ENCODE measurements around the gene TMEM205. TPM values are rescaled to one million over a fixed set of nuclear protein-coding genes. Genes with fewer than 3 reads are reported as not detected.

Gene TMEM205
- total and polyA plus RNA-seq, 2 of the 8 experiments (the other 6 are each of a cell fraction or from before 2014, with no cell fraction given) = 73.5 to 423 TPM

- no peak overlapping the region for H2BK120ac ChIP-seq (replicated peaks; ENCODE audit: low read depth, low read length)
- H3K23me2 ChIP-seq (ENCODE audit: low read depth, low read length) = no peaks in the 10 kb centered on the region
- H4K5ac ChIP-seq (ENCODE audit: insufficient read length, low read depth, low read length) = no peak overlapping the region
- ChIA-PET CTCF (ENCODE audit: partially characterized antibody) (interaction anchor here (1.2 to 4.7 kb wide), 14 partner anchors 10 to 151 kb away, joined by 3 to 20 read pairs (median 4); partner anchors contain the start of genes RAB3D and SWSAP1), POLR2A (ENCODE audit: partially characterized antibody) (interaction anchor here (1.3 kb wide), 1 partner anchor 13 kb away, joined by 3 read pairs; no protein-coding TSS in a partner anchor)
- no peak overlapping the region for H3K4me2 ChIP-seq (ENCODE audit: insufficient read depth in 1 of 2, low read depth in 2 of 2, low read length in 2 of 2)
- H3K4me1 ChIP-seq (replicated peaks in 1 of 4; ENCODE audit: control insufficient read depth in 3 of 4, insufficient read depth in 4 of 4, low read length in 3 of 4) = peaks cover 2 to 6% (median 2%) of the 10 kb centered on the region in 4 experiments; a peak in 5 of 7 replicates
- H3K27ac ChIP-seq (ENCODE audit: low read depth, low read length) = no peak overlapping the region
- WGBS, 2 experiments (ENCODE audit: extremely low coverage in 1 of 2, insufficient coverage in 1 of 2, insufficient read length in 1 of 2, insufficient replicate concordance in 2 of 2, low coverage in 1 of 2, low lambda C conversion rate in 2 of 2, missing lambda C conversion rate in 1 of 2) = 92% methylated on average over 4 of the region's 4 CpGs; no CpG with 5 or more reads in 1 of the 2 experiments
- H2AK5ac ChIP-seq (ENCODE audit: low read depth, low read length) = no peak overlapping the region
- H3K4me3 ChIP-seq (ENCODE audit: extremely low read depth in 1 of 4, insufficient read depth in 2 of 4, low read depth in 3 of 4, low read length in 4 of 4) = no peak overlapping the region
- no peaks in the 10 kb centered on the region; a peak in 2 of 7 replicates for H3K27me3 ChIP-seq (replicated peaks in 1 of 4; ENCODE audit: control insufficient read depth in 3 of 4, extremely low read depth in 1 of 4, insufficient read depth in 3 of 4, low read length in 3 of 4)
- no peaks in the 10 kb centered on the region for H4K20me1 ChIP-seq (replicated peaks in 1 of 2; ENCODE audit: control insufficient read depth in 1 of 2, insufficient read depth in 2 of 2, low read length in 2 of 2)
- no peak overlapping the region for H3K14ac ChIP-seq (ENCODE audit: insufficient read length)
- no peak overlapping the region for H3K9ac ChIP-seq (replicated peaks in 1 of 4; ENCODE audit: extremely low read depth in 1 of 4, low read depth in 3 of 4, low read length in 3 of 4)
- no peak overlapping the region for H4K91ac ChIP-seq (replicated peaks; ENCODE audit: insufficient read length, low read length)
- no peak overlapping the region for H2BK5ac ChIP-seq (ENCODE audit: low read depth, low read length)
- H2BK12ac ChIP-seq (ENCODE audit: low read depth, low read length) = 0 out of 2 replicates have a peak overlapping the region, but pooled peaks have one; percentile 39
- no peak overlapping the region for H2BK15ac ChIP-seq (ENCODE audit: low read length)
- no peak overlapping the region for H3K18ac ChIP-seq (ENCODE audit: extremely low read depth, low read length)
- H4K8ac ChIP-seq (ENCODE audit: extremely low read depth, insufficient read depth, low read length) = 0 out of 2 replicates have a peak overlapping the region, but pooled peaks have one; percentile 58
- no peak overlapping the region for H2BK20ac ChIP-seq (ENCODE audit: low read length)
- H3K4ac ChIP-seq (replicated peaks; ENCODE audit: insufficient read length, low read depth, low read length) = no peak overlapping the region
- no peaks in the 10 kb centered on the region for H3K79me2 ChIP-seq (ENCODE audit: control insufficient read depth in 1 of 2, insufficient read depth in 2 of 2, low read length in 2 of 2)
- no peak for DNase-seq (ENCODE audit: low read depth in 1 of 2, low spot score in 2 of 2)
- no peak overlapping the region for H3K56ac ChIP-seq (replicated peaks; ENCODE audit: insufficient read length, low read depth, low read length)
- no peaks in the 10 kb centered on the region for H3K79me1 ChIP-seq (ENCODE audit: low read depth, low read length)
- no peak overlapping the region for H3K23ac ChIP-seq (ENCODE audit: insufficient read length)
- no peak overlapping the region for H2AFZ ChIP-seq (ENCODE audit: low read length)
- FAIRE-seq = no peak
- no peaks in the 10 kb centered on the region for H3K36me3 ChIP-seq (ENCODE audit: control insufficient read depth in 2 of 4, insufficient read depth in 4 of 4, low read length in 3 of 4)
- no peaks in the 10 kb centered on the region for H3K9me3 ChIP-seq (ENCODE audit: insufficient read depth in 2 of 2, low read depth in 1 of 2, low read length in 1 of 2)
- no peak for TF ChIP-seq HDAC2 (IDR thresholded peaks at IDR 0.05; ENCODE audit: borderline replicate concordance in 1 of 2, low read depth in 2 of 2, low read length in 2 of 2)
- TF ChIP-seq TBP (IDR thresholded peaks at IDR 0.05; ENCODE audit: low read depth, low read length) = no peak
- no peak for TF ChIP-seq SP4 (IDR thresholded peaks at IDR 0.05; ENCODE audit: low read length)
- no peak for TF ChIP-seq SRF (IDR thresholded peaks at IDR 0.05; ENCODE audit: low read depth, low read length)
- TF ChIP-seq CEBPB (IDR thresholded peaks at IDR 0.05; ENCODE audit: low read depth, low read length) = no peak
- TF ChIP-seq PHF8 (conservative IDR thresholded peaks at IDR 0.05; ENCODE audit: low read depth, low read length) = no peak
- TF ChIP-seq CBX8 (IDR thresholded peaks at IDR 0.05; ENCODE audit: borderline replicate concordance, low read depth, low read length) = no peak
- TF ChIP-seq BACH1 (IDR thresholded peaks at IDR 0.05; ENCODE audit: low read length) = no peak
- TF ChIP-seq TAF1 (IDR thresholded peaks at IDR 0.05; ENCODE audit: low read depth, low read length) = no peak
- TF ChIP-seq SUZ12 (IDR thresholded peaks at IDR 0.05; ENCODE audit: low read length) = no peak
- TF ChIP-seq CTCF (IDR thresholded peaks at IDR 0.05; ENCODE audit: control extremely low read depth in 1 of 3, insufficient read depth in 1 of 3, low read depth in 1 of 3, low read length in 3 of 3) = no peak
- TF ChIP-seq NRF1 (IDR thresholded peaks at IDR 0.05; ENCODE audit: low read depth, low read length) = no peak
These were observed 50.9 kb downstream of the TMEM205 start for GRCh38 chr19:11295180-11295579.
